ENCODE results near the gene ID1.
"Not testable (repeated sequence)": the region's sequence is repeated elsewhere in the genome, so short reads cannot be mapped to it uniquely, and the experiment has no call there.

The ID1 gene

GRCh38 chr20:31602431-31602778 is 2.7 kb upstream of the ID1 start:
- DNase-seq (ENCODE audit: low read depth in 2 of 2): no peak

DNA sequence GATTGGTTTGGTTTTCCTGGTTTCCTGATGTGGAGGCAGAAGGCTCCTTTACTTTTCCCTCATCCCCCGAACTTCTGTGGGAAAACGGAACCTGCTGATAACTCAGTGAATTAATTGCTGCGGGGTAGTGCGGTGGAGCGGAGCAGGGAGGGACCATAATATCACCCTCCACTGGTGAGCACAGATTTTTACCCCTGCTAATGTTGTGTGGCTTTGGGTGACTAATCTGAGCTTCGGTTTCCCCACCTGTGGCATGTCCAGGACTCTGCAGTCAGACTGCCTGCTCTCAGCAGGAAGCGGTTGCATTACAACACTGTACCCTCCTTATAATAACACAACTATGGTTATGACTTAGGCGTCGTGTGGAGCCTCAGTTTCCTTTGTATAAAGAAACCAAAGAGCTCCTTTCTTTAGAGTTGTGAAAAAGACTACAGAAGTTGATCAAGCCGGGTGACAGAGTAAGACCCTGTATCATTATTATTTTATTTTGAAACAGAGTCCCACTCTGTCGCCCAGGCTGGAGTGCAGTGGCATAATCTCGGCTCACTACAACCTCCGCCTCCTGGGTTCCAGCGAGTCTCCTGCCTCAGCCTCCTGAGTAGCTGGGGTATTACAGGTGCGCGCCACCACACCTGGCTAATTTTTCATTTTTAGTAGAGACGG is 2.2 kb upstream of the ID1 start:
- DNase-seq (ENCODE audit: low read depth in 2 of 2): peak in 1 of 2 donors; percentile 25

GRCh38 chr20:31603822-31604566 is 1.1 kb upstream of the ID1 start:
- peak; percentile 31 to 64 for DNase-seq (ENCODE audit: low read depth in 2 of 2)

GRCh38 chr20:31604567-31605030 is 490 bp upstream of the ID1 start:
- no peak for DNase-seq (ENCODE audit: low read depth in 2 of 2)

DNA sequence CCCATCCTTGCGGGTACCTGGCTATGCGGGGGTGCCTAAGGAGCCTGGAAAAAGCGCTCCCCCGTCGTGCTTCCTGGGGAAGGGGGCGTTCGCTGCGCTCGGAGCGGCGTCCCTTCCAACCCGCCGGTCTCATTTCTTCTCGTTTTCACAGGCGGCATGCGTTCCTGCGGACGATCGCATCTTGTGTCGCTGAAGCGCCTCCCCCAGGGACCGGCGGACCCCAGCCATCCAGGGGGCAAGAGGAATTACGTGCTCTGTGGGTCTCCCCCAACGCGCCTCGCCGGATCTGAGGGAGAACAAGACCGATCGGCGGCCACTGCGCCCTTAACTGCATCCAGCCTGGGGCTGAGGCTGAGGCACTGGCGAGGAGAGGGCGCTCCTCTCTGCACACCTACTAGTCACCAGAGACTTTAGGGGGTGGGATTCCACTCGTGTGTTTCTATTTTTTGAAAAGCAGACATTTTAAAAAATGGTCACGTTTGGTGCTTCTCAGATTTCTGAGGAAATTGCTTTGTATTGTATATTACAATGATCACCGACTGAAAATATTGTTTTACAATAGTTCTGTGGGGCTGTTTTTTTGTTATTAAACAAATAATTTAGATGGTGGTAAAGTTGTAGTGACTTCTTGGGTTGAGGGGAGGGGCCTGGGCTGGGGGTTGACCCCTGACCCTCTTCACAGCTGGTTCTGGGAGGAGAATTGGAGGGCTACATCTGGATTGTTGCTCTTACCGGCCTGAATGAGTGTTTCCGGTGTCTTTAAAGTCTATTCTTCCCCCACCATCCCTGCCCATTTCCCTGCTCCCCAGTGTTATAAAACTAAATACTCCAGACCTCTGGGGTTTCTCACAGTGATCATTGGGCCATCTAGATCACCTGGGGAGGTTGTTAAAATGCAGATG is 1.1 kb downstream of the ID1 start:
- DNase-seq (ENCODE audit: low read depth in 2 of 2): no peak

DNA sequence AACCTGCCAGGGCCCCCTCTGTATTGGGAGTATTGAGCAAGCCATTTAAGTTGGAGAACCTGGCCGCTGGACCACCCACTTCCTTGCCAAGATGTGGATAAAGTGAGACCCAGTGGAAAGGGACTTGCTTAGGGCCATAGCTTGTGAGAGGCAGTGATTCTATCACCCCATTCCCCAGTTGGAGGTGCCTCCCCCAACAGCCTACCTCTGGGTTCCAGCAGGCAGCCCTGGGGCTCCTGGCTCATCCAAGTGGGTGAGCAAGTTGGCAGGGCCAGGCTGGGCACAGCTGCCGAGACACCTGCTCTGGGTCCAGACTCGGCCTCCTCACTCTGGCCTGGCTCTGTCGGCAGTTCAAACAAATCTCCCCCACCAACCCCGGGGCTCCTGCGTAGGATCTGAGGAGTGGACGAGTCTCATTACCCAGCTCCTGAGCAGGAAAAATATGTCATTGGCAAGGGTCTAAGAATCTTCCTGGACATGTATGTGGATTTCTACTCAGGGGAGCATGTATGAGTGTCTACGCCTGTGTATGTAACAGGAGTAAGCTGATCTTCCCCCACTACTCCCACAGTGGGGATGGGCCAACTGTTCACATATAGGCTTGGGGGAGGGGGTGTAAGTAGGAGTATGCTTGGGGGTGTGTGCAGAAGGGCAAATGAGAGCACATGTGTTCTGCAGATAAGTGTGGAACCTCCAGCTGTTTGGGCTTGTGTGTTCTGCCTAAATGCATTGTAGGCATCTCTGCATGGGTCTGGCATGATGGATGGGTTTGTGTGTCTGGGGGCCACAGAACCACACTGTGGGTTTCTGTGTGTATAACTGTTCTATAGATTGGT is 1.9 kb downstream of the ID1 start:
- no peak for DNase-seq (ENCODE audit: low read depth in 2 of 2)

- DNase-seq (ENCODE audit: low read depth in 2 of 2): no peak
Observed at GRCh38 chr20:31607640-31608250, 2.7 kb downstream of the ID1 start.

- no peak for DNase-seq (ENCODE audit: low read depth in 2 of 2)
Observed at GRCh38 chr20:31608251-31608945, 3.3 kb downstream of the ID1 start.

GRCh38 chr20:31612271-31612640 is 7.2 kb downstream of the ID1 start:
- DNase-seq (ENCODE audit: low read depth in 2 of 2): not testable (repeated sequence)

GRCh38 chr20:31615416-31615815 is 10.3 kb downstream of the ID1 start:
- no peak for DNase-seq (ENCODE audit: low read depth in 2 of 2)

DNA sequence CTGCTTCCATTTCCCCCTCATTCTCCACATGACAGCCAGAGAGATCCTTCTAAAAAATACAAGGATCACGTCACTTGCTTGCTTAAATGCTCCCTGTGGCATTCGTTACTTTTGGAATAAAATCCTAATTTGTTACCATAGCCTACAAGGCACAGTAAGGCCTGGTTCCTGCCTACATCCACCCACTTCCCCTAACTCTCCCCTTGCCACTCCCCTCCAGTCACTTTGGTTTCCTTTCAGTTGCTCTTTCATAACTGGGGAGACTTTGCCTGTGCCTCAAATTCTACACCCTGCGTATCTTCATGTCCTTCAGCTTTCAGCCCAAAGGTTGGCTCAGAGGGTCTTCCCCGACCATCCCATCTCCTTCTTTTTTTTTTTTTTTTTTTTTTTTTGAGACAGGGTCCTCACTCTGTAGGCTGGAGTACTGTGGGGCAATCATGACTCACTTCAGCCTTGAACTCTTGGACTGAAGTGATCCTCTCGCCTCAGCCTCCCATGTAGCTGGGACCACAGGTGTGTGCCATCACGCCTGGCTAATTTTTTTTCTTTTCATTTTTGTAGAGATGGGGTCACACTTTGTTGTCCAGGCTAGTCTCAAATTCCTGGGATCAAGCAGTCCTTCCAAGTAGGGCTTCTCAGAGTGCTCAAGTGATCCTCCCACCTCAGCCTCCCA is 12.5 kb downstream of the ID1 start:
- DNase-seq (ENCODE audit: low read depth in 2 of 2): no peak

- DNase-seq (ENCODE audit: low read depth in 2 of 2): no peak
Observed at GRCh38 chr20:31620246-31620645, 15.2 kb downstream of the ID1 start.

DNA sequence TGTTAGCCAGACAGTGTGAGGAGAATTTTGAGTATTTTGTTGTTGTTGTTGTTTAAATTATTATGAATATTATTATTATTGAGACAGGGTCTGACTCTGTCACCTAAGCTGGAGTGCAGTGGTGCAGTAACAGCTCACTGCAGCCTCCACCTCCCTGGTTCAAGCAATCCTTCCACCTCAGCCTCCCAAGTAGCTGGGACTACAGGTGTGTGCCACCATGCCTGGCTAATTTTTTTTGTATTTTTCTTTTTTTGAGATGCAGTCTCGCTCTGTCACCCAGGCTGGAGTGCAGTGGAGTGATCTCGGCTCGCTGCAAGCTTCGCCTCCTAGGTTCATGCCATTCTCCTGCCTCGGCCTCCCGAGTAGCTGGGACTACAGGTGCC is 18.0 kb downstream of the ID1 start:
- DNase-seq (ENCODE audit: low read depth in 2 of 2): not testable (repeated sequence)

GRCh38 chr20:31626534-31626933 is 21.4 kb downstream of the ID1 start:
- not testable (repeated sequence) for DNase-seq (ENCODE audit: low read depth in 2 of 2)

GRCh38 chr20:31628057-31628456 is 23.0 kb downstream of the ID1 start:
- not testable (repeated sequence) for DNase-seq (ENCODE audit: low read depth in 2 of 2)

DNA sequence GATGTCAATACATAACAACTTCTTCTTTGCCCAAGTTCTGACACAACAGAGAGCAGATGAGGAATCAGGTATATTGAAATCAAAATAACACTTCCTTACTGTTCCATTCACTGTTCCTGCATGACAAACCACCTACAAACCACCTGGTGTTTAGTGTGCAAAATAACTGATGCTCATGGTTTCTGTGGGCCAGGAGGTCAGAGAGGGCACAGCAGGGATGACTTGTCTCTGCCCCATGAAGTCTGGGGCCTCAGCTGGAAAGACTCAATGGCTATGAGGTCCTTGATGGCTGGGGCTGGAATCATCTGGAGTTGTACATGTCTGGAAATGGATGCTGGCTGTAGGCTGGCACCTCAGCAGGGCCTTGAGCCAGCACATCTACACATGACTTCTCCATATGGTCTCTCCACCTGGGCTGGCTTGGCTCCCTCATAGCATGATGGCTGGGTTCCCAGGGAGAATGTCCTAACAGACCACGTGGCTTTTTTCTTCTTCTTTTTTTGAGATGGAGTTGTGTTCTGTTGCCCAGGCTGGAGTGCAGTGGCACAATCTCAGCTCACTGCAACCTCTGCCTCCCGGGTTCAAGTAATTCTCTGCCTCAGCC is 25.2 kb downstream of the ID1 start:
- DNase-seq (ENCODE audit: low read depth in 2 of 2): no peak

- DNase-seq (ENCODE audit: low read depth in 2 of 2): no peak
Observed at GRCh38 chr20:31632548-31633338, 27.7 kb downstream of the ID1 start.

DNA sequence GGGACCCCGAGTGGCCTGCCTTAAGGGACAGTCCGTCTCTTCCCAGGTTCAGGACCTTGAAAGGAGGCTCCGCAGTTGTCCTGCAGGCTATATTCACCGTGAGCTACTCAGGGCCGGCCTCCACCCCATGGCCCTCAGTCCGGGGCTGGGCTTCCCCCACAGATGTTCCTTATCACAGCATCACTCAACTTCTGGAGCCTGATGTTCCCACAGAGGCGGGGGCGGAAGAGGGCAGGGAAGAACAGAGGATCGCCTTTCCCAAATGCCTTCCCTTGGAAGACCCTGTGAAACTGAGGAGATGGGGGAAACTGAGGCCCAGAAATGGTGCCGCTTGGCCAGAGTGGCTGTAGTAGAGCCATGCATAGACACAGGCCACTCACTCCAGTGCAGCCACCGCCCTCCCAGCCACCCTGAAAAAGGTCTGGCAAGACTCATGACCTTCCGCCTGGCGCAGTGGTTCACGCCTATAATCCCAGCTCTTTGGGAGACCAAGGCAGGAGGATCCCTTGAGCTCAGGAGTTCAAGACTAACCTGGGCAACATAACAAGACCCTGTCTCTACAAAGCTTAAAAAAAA is 28.3 kb downstream of the ID1 start:
- no peak for DNase-seq (ENCODE audit: low read depth in 2 of 2)
